Measurements from ENCODE around the gene INTS14.

INTS14 gene

GRCh38 chr15:65587094-65587493 is 23.8 kb downstream of the INTS14 start:
- H3K4me1 ChIP-seq (ENCODE audit: insufficient read depth, low read length): peaks cover 17% of the 10 kb centered on the region
- TF ChIP-seq CTCF (IDR thresholded peaks at IDR 0.05; ENCODE audit: borderline replicate concordance, extremely low read depth, low read length, poor library complexity, severe bottlenecking) (no peak), EZH2 (IDR thresholded peaks at IDR 0.05; ENCODE audit: borderline replicate concordance, low read depth, low read length, severe bottlenecking) (no peak)
- DNase-seq (no peak), ATAC-seq (ENCODE audit: insufficient read depth, low read depth) (no peak)
- H3K27me3 ChIP-seq (ENCODE audit: insufficient read depth, low read length, poor library complexity): no peaks in the 10 kb centered on the region
- H3K9ac ChIP-seq (ENCODE audit: low read depth, low read length): no peak overlapping the region
- H3K36me3 ChIP-seq (ENCODE audit: insufficient read depth, low read length): peaks cover 78% of the 10 kb centered on the region
- no peak overlapping the region for H3K27ac ChIP-seq (ENCODE audit: low read length)
- H3K4me3 ChIP-seq (ENCODE audit: low read depth in 1 of 2, low read length in 2 of 2): no peak overlapping the region
- no peaks in the 10 kb centered on the region for H4K20me1 ChIP-seq (ENCODE audit: insufficient read depth, low read length)
- H2AFZ ChIP-seq (ENCODE audit: low read depth, low read length): no peak overlapping the region
- no peaks in the 10 kb centered on the region for H3K79me2 ChIP-seq (ENCODE audit: insufficient read depth, low read length)
- no peak overlapping the region for H3K4me2 ChIP-seq (ENCODE audit: insufficient read depth, low read length)
- no peaks in the 10 kb centered on the region for H3K9me3 ChIP-seq (ENCODE audit: insufficient read depth, low read length, severe bottlenecking)

GRCh38 chr15:65584241-65584640 is 26.7 kb downstream of the INTS14 start:
- TF ChIP-seq EZH2 (IDR thresholded peaks at IDR 0.05; ENCODE audit: borderline replicate concordance, low read depth, low read length, severe bottlenecking) (no peak), CTCF (IDR thresholded peaks at IDR 0.05; ENCODE audit: borderline replicate concordance, extremely low read depth, low read length, poor library complexity, severe bottlenecking) (no peak)
- H3K36me3 ChIP-seq (ENCODE audit: insufficient read depth, low read length): peaks cover 68% of the 10 kb centered on the region
- 0 out of 2 replicates have a peak overlapping the region, but pooled peaks have one; percentile 0 for H3K27ac ChIP-seq (ENCODE audit: low read length)
- H3K4me3 ChIP-seq (ENCODE audit: low read depth in 1 of 2, low read length in 2 of 2): no peak overlapping the region
- no peaks in the 10 kb centered on the region for H3K9me3 ChIP-seq (ENCODE audit: insufficient read depth, low read length, severe bottlenecking)
- H3K4me2 ChIP-seq (ENCODE audit: insufficient read depth, low read length): no peak overlapping the region
- no peak overlapping the region for H3K9ac ChIP-seq (ENCODE audit: low read depth, low read length)
- H3K79me2 ChIP-seq (ENCODE audit: insufficient read depth, low read length): no peaks in the 10 kb centered on the region
- H3K4me1 ChIP-seq (ENCODE audit: insufficient read depth, low read length): peaks cover 17% of the 10 kb centered on the region
- H3K27me3 ChIP-seq (ENCODE audit: insufficient read depth, low read length, poor library complexity): no peaks in the 10 kb centered on the region
- no peak for ATAC-seq (ENCODE audit: insufficient read depth, low read depth)
- H2AFZ ChIP-seq (ENCODE audit: low read depth, low read length): no peak overlapping the region
- no peak for DNase-seq
- no peaks in the 10 kb centered on the region for H4K20me1 ChIP-seq (ENCODE audit: insufficient read depth, low read length)

GRCh38 chr15:65583701-65584100 is 27.2 kb downstream of the INTS14 start:
- Histone ChIP-seq H3K9me3 (ENCODE audit: insufficient read depth, low read length, severe bottlenecking) (no peaks in the 10 kb centered on the region), H2AFZ (ENCODE audit: low read depth, low read length) (no peak overlapping the region), H3K79me2 (ENCODE audit: insufficient read depth, low read length) (no peaks in the 10 kb centered on the region), H3K4me1 (ENCODE audit: insufficient read depth, low read length) (peaks cover 17% of the 10 kb centered on the region), H3K4me3 (ENCODE audit: low read depth in 1 of 2, low read length in 2 of 2) (no peak overlapping the region), H3K9ac (ENCODE audit: low read depth, low read length) (no peak overlapping the region), H3K4me2 (ENCODE audit: insufficient read depth, low read length) (no peak overlapping the region), H3K36me3 (ENCODE audit: insufficient read depth, low read length) (peaks cover 68% of the 10 kb centered on the region), H3K27ac (ENCODE audit: low read length) (0 out of 2 replicates have a peak overlapping the region, but pooled peaks have one; percentile 42), H4K20me1 (ENCODE audit: insufficient read depth, low read length) (no peaks in the 10 kb centered on the region), H3K27me3 (ENCODE audit: insufficient read depth, low read length, poor library complexity) (no peaks in the 10 kb centered on the region)
- peak; percentile 61 for DNase-seq
- TF ChIP-seq EZH2 (IDR thresholded peaks at IDR 0.05; ENCODE audit: borderline replicate concordance, low read depth, low read length, severe bottlenecking) (no peak), CTCF (IDR thresholded peaks at IDR 0.05; ENCODE audit: borderline replicate concordance, extremely low read depth, low read length, poor library complexity, severe bottlenecking) (no peak)
- peak; percentile 89 for ATAC-seq (ENCODE audit: insufficient read depth, low read depth)

- ATAC-seq (ENCODE audit: insufficient read depth, low read depth) (no peak), DNase-seq (no peak)
- Histone ChIP-seq H3K9ac (ENCODE audit: low read depth, low read length) (no peak overlapping the region), H3K4me1 (ENCODE audit: insufficient read depth, low read length) (peaks cover 17% of the 10 kb centered on the region), H3K9me3 (ENCODE audit: insufficient read depth, low read length, severe bottlenecking) (no peaks in the 10 kb centered on the region), H4K20me1 (ENCODE audit: insufficient read depth, low read length) (no peaks in the 10 kb centered on the region), H3K36me3 (ENCODE audit: insufficient read depth, low read length) (peaks cover 79% of the 10 kb centered on the region), H3K27me3 (ENCODE audit: insufficient read depth, low read length, poor library complexity) (no peaks in the 10 kb centered on the region), H3K4me3 (ENCODE audit: low read depth in 1 of 2, low read length in 2 of 2) (no peak overlapping the region), H3K27ac (ENCODE audit: low read length) (no peak overlapping the region), H3K79me2 (ENCODE audit: insufficient read depth, low read length) (no peaks in the 10 kb centered on the region), H3K4me2 (ENCODE audit: insufficient read depth, low read length) (no peak overlapping the region), H2AFZ (ENCODE audit: low read depth, low read length) (no peak overlapping the region)
- TF ChIP-seq EZH2 (IDR thresholded peaks at IDR 0.05; ENCODE audit: borderline replicate concordance, low read depth, low read length, severe bottlenecking) (no peak), CTCF (IDR thresholded peaks at IDR 0.05; ENCODE audit: borderline replicate concordance, extremely low read depth, low read length, poor library complexity, severe bottlenecking) (no peak)
These were observed 30.6 kb downstream of the INTS14 start for GRCh38 chr15:65580287-65580686.
